Esophagus (tissue), 2 donors: Measurements from ENCODE around the gene TGFBR1. TPM values are rescaled to one million over a fixed set of nuclear protein-coding genes. Genes with fewer than 3 reads are reported as not detected.

Experiments
- polyA plus RNA-seq, 2 donors: library from polyadenylated mRNA; stranded (reverse); fragments of 200-250 nt; gene quantifications; one replicate each; pipeline ENCODE4 v1.2.3, GENCODE V29; 2013
- donor health status: healthy with polysubstance abuse.
- donor health status: Bipolar disorder and iron deficiency.

TGFBR1 gene
- polyA plus RNA-seq, 2 donors: 6.6 TPM

Other genes starting within 250 kb of the TGFBR1 start
- gene COL15A1, start 161.2 kb upstream of the TGFBR1 start, polyA plus RNA-seq: 1 to 10 TPM; 5.2 to 7.3 TPM
- gene ALG2, start 116.8 kb downstream of the TGFBR1 start, polyA plus RNA-seq: 10 to 100 TPM; 11.8 to 15.6 TPM
- 100 to 1,000 TPM; 141 to 181 TPM for gene SEC61B, start 117.2 kb downstream of the TGFBR1 start, polyA plus RNA-seq